GM04503 (cell line): ENCODE measurements around the gene GDPD5.

ENCODE experiments used
- DNase-seq: peaks from one replicate; pipeline ENCODE4 v3.0.0-alpha.2; 2012; ENCODE audit warnings: low read depth

GDPD5 gene

DNA sequence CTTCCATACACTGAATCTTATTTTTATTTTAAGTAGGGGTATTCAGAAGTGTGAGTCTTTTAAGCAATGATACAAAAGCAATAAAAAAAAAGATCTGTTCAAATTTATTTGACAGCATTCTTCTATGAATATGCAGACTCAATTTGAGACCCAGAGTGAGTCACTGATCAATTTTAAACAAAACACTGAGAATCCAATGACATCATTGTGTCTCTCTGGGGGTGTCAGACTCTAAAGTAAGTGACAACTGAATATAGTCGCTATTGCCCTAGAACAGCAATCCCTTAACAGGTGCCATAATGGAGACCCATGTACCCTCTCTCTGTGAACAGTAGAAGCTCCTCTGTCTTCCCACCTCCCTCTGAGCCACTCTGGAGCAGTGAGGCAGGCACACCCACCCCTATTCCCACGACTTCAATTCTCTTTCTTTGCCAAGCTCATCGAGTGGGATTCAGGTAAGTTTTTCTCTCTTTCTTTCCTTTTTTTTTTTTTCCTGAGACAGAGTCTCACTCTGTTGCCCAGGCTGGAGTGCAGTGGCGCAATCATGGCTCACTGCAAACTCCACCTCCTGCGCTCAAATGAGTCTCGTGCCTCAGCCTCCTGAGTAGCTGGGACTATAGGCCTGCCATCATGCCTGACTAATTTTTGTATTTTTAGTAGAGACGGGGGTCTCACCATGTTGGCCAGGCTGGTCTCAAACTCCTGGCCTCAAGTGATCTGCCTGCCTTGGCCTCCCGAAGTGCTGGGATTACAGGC is 131.5 kb downstream of the GDPD5 start:
- no peak for DNase-seq

DNA sequence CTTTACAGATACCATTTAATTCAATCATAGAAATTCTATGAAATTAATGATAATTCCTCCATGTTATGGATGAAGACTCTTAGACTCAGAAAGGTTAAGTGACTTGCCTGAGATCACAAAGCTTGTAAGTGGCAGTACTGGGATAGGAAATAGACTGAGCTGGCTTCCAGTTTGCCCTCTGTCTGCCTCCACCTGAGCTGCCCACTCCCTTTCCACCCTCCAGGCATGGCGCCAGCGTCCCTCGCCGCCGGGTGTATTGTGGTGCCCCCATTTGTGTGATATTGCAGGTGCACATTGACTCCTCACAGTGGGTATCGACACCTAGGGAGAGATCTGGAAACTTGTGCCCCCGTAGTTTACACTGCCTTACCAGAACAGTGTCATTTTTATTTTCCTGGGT is 135.8 kb downstream of the GDPD5 start:
- DNase-seq = no peak

DNA sequence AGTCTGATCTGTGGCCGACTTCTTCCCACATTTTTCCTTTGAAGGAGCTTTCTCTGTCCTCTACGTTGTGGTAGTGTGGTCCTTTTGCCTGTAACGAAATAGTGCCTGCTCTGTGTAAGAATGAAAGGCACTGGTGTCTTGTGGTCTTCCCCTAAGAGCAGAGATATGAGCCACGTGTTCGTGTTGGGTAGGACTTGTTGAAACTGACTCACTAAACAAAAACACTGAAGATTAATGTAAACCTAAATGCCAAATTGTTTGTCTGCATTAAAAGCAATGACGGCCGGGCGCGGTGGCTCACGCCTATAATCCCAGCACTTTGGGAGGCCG is 136.5 kb downstream of the GDPD5 start:
- DNase-seq = no peak

DNA sequence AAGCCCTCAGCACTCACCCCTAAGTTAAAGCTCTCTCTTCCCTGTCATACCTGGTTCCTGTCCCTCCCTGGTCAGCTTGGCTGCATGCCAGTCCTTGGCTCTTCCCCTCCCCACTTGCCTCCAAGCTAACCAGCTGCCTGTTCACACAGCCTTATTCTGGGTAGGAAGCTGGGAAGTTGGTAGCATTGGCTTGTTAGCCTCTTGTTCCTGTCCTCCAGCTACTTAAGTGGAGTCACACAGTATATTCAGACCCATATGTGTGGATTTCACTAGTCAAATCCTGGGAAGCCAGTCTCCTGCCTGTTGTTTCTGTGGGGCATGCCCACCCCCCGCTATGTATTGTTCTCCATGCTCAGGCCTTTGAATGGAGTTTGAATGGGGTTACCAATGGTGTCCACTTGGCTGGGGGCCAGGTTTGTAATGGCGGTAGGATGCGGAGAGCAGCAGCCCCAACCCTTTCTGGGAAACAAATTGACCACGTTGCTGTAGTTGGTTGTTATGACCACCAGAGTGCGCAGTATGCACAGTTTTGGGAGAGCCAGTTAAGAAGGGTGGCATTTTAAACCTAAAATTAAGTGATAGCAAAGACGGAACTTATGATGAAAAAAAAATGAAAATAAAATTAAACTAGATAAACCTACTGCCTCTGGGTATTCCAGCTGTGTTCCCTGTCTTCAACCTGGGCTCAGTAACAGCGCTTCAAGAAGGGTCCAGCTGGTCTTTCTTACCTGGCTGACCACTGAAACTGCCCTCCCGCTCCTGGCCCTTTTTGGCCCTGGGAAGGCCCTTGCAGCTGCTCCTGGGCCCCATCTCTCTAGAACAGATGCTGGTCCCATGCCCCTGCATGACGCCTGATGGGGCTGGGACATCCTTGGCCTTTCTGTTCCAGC is 137.1 kb downstream of the GDPD5 start:
- no peak for DNase-seq

DNA sequence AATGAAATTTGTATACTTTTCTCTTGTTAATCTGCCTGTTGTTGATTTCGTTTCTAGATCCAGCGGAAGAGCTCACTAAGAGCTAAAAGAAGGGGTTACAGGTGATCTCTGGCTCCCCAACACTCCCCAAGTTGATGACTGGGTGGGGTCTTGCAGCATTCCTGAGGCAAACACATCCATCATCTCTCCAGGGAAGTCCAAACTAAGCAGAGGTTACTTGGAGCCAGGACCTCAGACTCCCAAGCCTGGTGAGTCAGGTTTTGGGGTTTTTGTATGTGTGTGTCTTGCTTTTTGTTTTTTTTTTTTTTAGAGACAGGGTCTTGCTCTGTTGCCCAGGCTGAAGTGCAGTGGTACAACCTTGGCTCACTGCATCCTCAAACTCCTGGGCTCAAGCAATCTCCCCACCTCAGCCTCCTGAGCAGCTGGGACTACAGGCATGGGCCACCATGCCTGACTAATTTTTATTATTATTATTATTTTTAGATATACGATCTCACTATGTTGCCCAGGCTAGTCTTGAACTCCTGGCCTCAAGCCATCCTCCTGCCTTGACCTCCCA is 137.9 kb downstream of the GDPD5 start:
- no peak for DNase-seq

DNA sequence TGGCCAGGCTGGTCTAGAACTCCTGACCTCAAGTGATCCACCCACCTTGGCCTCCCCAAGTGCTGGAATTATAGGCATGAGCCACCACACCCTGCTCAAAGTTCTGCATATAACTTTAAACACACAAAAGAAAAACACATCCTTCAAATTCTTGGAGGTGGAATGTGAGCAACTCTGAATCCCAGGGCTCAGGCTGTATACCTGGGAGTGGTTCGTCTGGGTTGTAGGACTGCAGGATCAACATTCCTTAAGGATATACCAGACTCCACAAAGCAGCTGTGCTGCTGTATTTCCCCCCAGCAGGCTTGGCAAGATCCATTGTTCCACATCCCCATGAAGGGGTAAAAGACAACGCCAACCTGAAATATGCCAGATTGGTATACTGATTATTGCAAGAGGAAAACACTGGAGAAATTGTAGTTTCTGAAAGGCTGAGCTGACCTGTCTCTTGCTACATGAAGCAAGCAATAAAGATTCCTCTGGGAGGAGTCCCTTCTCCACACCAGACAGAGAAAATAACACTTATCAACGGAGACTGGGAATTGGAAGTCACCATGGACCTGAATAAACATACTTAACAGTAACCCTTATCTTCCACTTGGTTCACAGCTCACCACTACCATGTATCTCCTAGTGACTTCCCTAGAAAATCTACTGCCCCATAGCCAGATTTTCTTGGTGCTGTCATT is 138.7 kb downstream of the GDPD5 start:
- DNase-seq = no peak
